Endothelial cell (in vitro differentiated cells): ENCODE data around the gene EDIL3. TPM values are rescaled to one million over a fixed set of nuclear protein-coding genes. Genes with fewer than 3 reads are reported as not detected.

Experiments
- DNase-seq: peaks from one replicate; pipeline ENCODE4 v3.0.0; 2021; ENCODE audit warnings: low spot score
- H3K27ac Mint-ChIP-seq: one replicate; pipeline ENCODE4 v1.8.0; 2021; ENCODE audit warnings: mixed read lengths, inconsistent platforms; ENCODE audit not compliant: unreplicated experiment
- H3K27me3 Mint-ChIP-seq: one replicate; pipeline ENCODE4 v1.8.0; 2021; ENCODE audit warnings: mild to moderate bottlenecking, moderate library complexity, mixed read lengths, inconsistent platforms; ENCODE audit not compliant: unreplicated experiment
- H3K36me3 Mint-ChIP-seq: one replicate; pipeline ENCODE4 v1.8.0; 2021; ENCODE audit warnings: mild to moderate bottlenecking, low read depth, mixed read lengths, inconsistent platforms; ENCODE audit not compliant: unreplicated experiment
- H3K4me1 Mint-ChIP-seq: one replicate; pipeline ENCODE4 v1.8.0; 2021; ENCODE audit warnings: mild to moderate bottlenecking, mixed read lengths, inconsistent platforms; ENCODE audit not compliant: unreplicated experiment
- H3K4me3 Mint-ChIP-seq: one replicate; pipeline ENCODE4 v1.8.0; 2021; ENCODE audit warnings: mild to moderate bottlenecking, mixed read lengths, inconsistent platforms; ENCODE audit not compliant: unreplicated experiment
- H3K9me3 Mint-ChIP-seq: one replicate; pipeline ENCODE4 v1.8.0; 2021; ENCODE audit warnings: mixed read lengths, inconsistent platforms; ENCODE audit not compliant: unreplicated experiment
- CTCF ChIP-seq: fragments of 200-600 bp; sonication (generic); IDR thresholded peaks from one replicate; pipeline ENCODE4 v1.5.0; 2021; ENCODE audit warnings: antibody characterized with exemption; ENCODE audit not compliant: unreplicated experiment
- total RNA-seq: library from RNA; stranded (reverse); fragmentation: NEBNext Ultra II Directional; extraction: Animal tissue kit (Norgen Biotek cat#: 25700); gene quantifications from one replicate; pipeline ENCODE4 v1.2.1, GENCODE V29; 2021; ENCODE audit not compliant: unreplicated experiment

Gene EDIL3
- total RNA-seq, 1 donor from 2014 or later, result 74.6 TPM

DNA sequence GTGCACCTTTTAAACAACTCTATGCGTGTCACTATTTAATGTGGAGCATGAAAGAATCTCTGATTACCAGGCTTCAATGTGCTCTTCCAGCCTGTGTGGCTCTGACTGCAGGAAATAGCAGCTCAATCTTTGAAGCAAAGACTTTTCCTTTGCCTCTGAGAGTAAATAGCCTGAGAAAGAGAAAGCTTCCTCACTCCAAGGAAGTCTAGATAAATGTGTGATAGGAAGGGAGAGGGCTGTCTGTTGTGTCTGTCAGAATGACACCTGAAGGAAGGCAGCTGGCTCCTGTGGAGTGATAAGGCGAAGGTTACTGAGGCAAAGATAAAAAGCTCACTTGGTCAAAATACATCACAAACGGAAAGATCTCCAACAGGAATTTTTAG lies 458.7 kb downstream of the EDIL3 start:
- Mint-ChIP-seq H3K27me3 (peaks cover 4% of the 10 kb centered on the region), H3K4me3 (peak overlapping the region; percentile 19), H3K4me1 (peaks cover 52% of the 10 kb centered on the region)

GRCh38 chr5:83925321-83925954 lies 459.2 kb downstream of the EDIL3 start:
- Mint-ChIP-seq H3K4me1 (peaks cover 56% of the 10 kb centered on the region), H3K27me3 (peaks cover 4% of the 10 kb centered on the region), H3K36me3 (peaks cover 4% of the 10 kb centered on the region), H3K27ac (peak overlapping the region; percentile 95), H3K4me3 (no peak overlapping the region), H3K9me3 (no peaks in the 10 kb centered on the region)
- DNase-seq, result no peak
- TF ChIP-seq CTCF, result no peak

More for the DNA sequence above, 458.7 kb downstream of the EDIL3 start:
- peak overlapping the region; percentile 95 for H3K27ac Mint-ChIP-seq
- TF ChIP-seq CTCF, result no peak
- DNase-seq, result peak; percentile 8
- H3K36me3 Mint-ChIP-seq, result peaks cover 4% of the 10 kb centered on the region
- H3K9me3 Mint-ChIP-seq, result no peaks in the 10 kb centered on the region

DNA sequence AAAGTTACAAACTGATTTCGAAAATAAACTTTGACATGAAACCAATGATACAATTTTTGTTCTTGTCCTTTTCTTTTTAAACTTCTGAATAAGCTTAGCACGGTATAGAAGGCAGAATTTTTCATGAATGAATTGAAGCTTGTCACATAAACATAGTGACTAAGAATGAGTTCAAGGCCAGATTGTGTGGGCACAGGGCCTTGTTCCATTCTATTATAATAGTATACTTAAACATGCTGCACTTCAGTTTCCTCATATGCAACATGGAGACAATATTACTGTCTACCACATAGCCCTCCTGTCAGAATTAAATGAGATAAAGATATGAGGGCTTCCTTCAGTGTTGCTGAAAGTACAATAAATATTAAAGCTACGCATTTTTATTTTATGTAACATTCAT lies 459.8 kb downstream of the EDIL3 start:
- peaks cover 60% of the 10 kb centered on the region for H3K4me1 Mint-ChIP-seq
- peaks cover 4% of the 10 kb centered on the region for H3K36me3 Mint-ChIP-seq
- TF ChIP-seq CTCF, result no peak
- no peak for DNase-seq
- H3K27ac Mint-ChIP-seq, result peak overlapping the region; percentile 54
- H3K27me3 Mint-ChIP-seq, result peaks cover 4% of the 10 kb centered on the region
- no peak overlapping the region for H3K4me3 Mint-ChIP-seq
- H3K9me3 Mint-ChIP-seq, result no peaks in the 10 kb centered on the region

DNA sequence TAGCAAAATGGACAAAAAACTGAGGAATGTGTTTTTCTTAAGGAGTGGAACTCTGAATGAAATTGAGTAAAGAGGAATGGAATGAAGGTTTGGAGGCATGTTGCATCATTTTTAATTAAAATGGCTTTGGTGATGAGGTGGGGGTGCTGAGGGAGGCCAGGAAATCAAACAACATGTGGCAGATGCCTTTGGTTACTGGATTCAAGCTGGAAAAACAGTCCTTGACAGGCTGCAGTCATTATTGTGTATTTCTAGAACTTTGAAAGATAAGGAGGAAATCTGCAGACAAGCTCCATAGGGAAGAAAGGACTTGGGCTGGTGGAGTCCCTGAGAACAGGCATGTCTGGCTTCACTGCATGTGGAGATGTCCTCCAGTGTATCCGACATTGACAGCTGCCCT lies 460.5 kb downstream of the EDIL3 start:
- peaks cover 4% of the 10 kb centered on the region for H3K36me3 Mint-ChIP-seq
- no peak for DNase-seq
- H3K4me1 Mint-ChIP-seq, result peaks cover 66% of the 10 kb centered on the region
- peak overlapping the region; percentile 14 for H3K4me3 Mint-ChIP-seq
- no peaks in the 10 kb centered on the region for H3K9me3 Mint-ChIP-seq
- H3K27ac Mint-ChIP-seq, result peak overlapping the region; percentile 54
- peaks cover 4% of the 10 kb centered on the region for H3K27me3 Mint-ChIP-seq
- TF ChIP-seq CTCF, result no peak

GRCh38 chr5:83922699-83923098 lies 462.0 kb downstream of the EDIL3 start:
- H3K27ac Mint-ChIP-seq, result no peak overlapping the region
- TF ChIP-seq CTCF, result no peak
- no peak overlapping the region for H3K4me3 Mint-ChIP-seq
- H3K27me3 Mint-ChIP-seq, result peaks cover 4% of the 10 kb centered on the region
- DNase-seq, result no peak
- H3K9me3 Mint-ChIP-seq, result no peaks in the 10 kb centered on the region
- H3K4me1 Mint-ChIP-seq, result peaks cover 74% of the 10 kb centered on the region
- peaks cover 4% of the 10 kb centered on the region for H3K36me3 Mint-ChIP-seq
